K562 (cell line): Measurements from ENCODE around the gene RNF2. TPM values are rescaled to one million over a fixed set of nuclear protein-coding genes. Genes with fewer than 3 reads are reported as not detected.

Source experiments
- ATAC-seq: fragments of 200-7000 bp; cut with Tn5 transposase; 3 replicates; pipeline ENCODE4 v1.9.1; 2020; ENCODE audit warnings: moderate library complexity
- BruUV-seq: library from RNA; stranded (reverse); fragments of 400-500 nt; replicated peaks from 2 replicates; lab custom pipeline; 2021; lab: Mats Ljungman, UMichigan
- CTCF ChIA-PET: fragments of 300-600 bp; formaldehyde crosslinking; extraction: SDS; loops from one replicate; lab custom pipeline; 2021; ENCODE audit warnings: low intra/inter-chr PET ratio; lab: Yijun Ruan, JAX
- POLR2A ChIA-PET: fragments of 300-600, 350-650 bp; sonication (Branson Sonifier 250); formaldehyde crosslinking; extraction: SDS; loops from one replicate; lab custom pipeline; 2021; ENCODE audit warnings: antibody characterized with exemption, inconsistent platforms; lab: Yijun Ruan, JAX
- DNase-seq, 4 experiments: peaks; one replicate each; pipeline versions ENCODE4 v3.0.0 to v3.0.0-alpha.2; 2011 to 2018; ENCODE audit warnings: low spot score in 3 of 4, mixed read lengths in 3 of 4; ENCODE audit errors: extremely low read depth in 1 of 4
- FAIRE-seq: peaks from 2 replicates; lab custom pipeline; 2011; peaks lifted over from hg19 to GRCh38; lab: Jason Lieb, UNC
- H2AFZ ChIP-seq: 2 replicates; pipeline ENCODE4 v1.6.0; 2011; ENCODE audit warnings: low read depth, low read length, control low read depth, inconsistent platforms
- H3K27ac ChIP-seq: fragments of 200-600 bp; 3 replicates; pipeline ENCODE4 v1.8.0; 2011; ENCODE audit warnings: low read depth, mild to moderate bottlenecking, control low read depth, inconsistent platforms, low read length, moderate library complexity, mixed read lengths; ENCODE audit errors: extremely low read depth
- H3K27me3 ChIP-seq, 2 experiments: fragments of 300-600 bp in 1 of 2; 2 replicates in 1 of 2; 3 replicates in 1 of 2; pipeline versions ENCODE4 v1.6.0 to v1.8.0; 2011; ENCODE audit warnings: inconsistent platforms in 2 of 2, low read length in 2 of 2, mild to moderate bottlenecking in 1 of 2, mixed read lengths in 1 of 2, moderate library complexity in 1 of 2; ENCODE audit not compliant: control insufficient read depth in 2 of 2, insufficient read depth in 2 of 2
- H3K36me3 ChIP-seq: fragments of 300-600 bp; 3 replicates; pipeline ENCODE4 v1.8.0; 2011; ENCODE audit warnings: mild to moderate bottlenecking, low read length, inconsistent platforms; ENCODE audit not compliant: control insufficient read depth, insufficient read depth
- H3K4me1 ChIP-seq, 2 experiments: fragments of 200-600 bp in 1 of 2; replicated peaks in 1 of 2; 2 replicates in 1 of 2; 3 replicates in 1 of 2; pipeline versions ENCODE4 v1.5.1 to v1.8.0; 2011; ENCODE audit warnings: inconsistent platforms in 2 of 2, low read length in 2 of 2, mild to moderate bottlenecking in 1 of 2, mixed read lengths in 1 of 2, moderate library complexity in 1 of 2; ENCODE audit not compliant: control insufficient read depth in 2 of 2, insufficient read depth in 2 of 2
- H3K4me2 ChIP-seq: 2 replicates; pipeline ENCODE4 v1.6.1; 2011; ENCODE audit warnings: low read length, control low read depth, inconsistent platforms, mixed read lengths; ENCODE audit not compliant: insufficient read depth
- H3K4me3 ChIP-seq: fragments of 200-600 bp; sonication (generic), shearing (Covaris generic); 2 replicates; pipeline ENCODE4 v1.5.1; 2016; ENCODE audit warnings: control low read depth, inconsistent platforms
- H3K79me2 ChIP-seq: fragments of 200-600 bp; 3 replicates; pipeline ENCODE4 v1.8.0; 2011; ENCODE audit warnings: low read length, inconsistent platforms; ENCODE audit not compliant: control insufficient read depth, insufficient read depth
- H3K9ac ChIP-seq, 2 experiments: 2 replicates each; pipeline versions ENCODE4 v1.6.0 to v1.6.1; 2011; ENCODE audit warnings: low read depth in 2 of 2, low read length in 2 of 2, control low read depth in 1 of 2, inconsistent platforms in 1 of 2, mild to moderate bottlenecking in 1 of 2, mixed read lengths in 1 of 2; ENCODE audit not compliant: insufficient read depth in 1 of 2
- H3K9me1 ChIP-seq: one replicate; pipeline ENCODE4 v1.6.0; 2011; ENCODE audit warnings: inconsistent platforms, mild to moderate bottlenecking, low read length, moderate library complexity; ENCODE audit not compliant: control insufficient read depth, insufficient read depth
- H3K9me3 ChIP-seq: replicated peaks from 2 replicates; pipeline ENCODE4 v1.5.1; 2011; ENCODE audit warnings: low read depth, low read length, inconsistent platforms; ENCODE audit not compliant: control insufficient read depth, insufficient read depth
- H4K20me1 ChIP-seq: replicated peaks from 2 replicates; pipeline ENCODE4 v1.6.1; 2011; ENCODE audit warnings: low read length, inconsistent platforms, mixed read lengths; ENCODE audit not compliant: control insufficient read depth, insufficient read depth
- IRF2 ChIP-seq: sonication (generic); formaldehyde crosslinking; IDR thresholded peaks from 2 replicates; pipeline ENCODE4 v1.8.1; 2022; ENCODE audit warnings: mild to moderate bottlenecking, missing genetic modification reagents
- PRDM10 ChIP-seq: fragments of 450-650 bp; IDR thresholded peaks from 2 replicates; pipeline ENCODE4 v1.6.1; 2018; ENCODE audit not compliant: partially characterized antibody
- U2AF1 ChIP-seq: fragments of 200-400 bp; formaldehyde crosslinking; optimal IDR thresholded peaks from 2 replicates; pipeline ENCODE3; 2017; ENCODE audit warnings: mild to moderate bottlenecking, low read depth, low read length, moderate library complexity
- WGBS: fragments of 100-300 bp; shearing (Covaris generic); methylation state at CpG from one replicate; pipeline ENCODE4 v1.1.6; 2016; ENCODE audit warnings: low coverage, mixed read lengths; ENCODE audit not compliant: insufficient coverage; ENCODE audit errors: missing lambda C conversion rate; 5-methylcytosine and 5-hydroxymethylcytosine counted together
- in situ Hi-C: fragments of 300-500 bp; cut with MboI; formaldehyde crosslinking; loops from 4 replicates; pipeline ENCODE4 v1.15.0; 2018; ENCODE audit warnings: inconsistent platforms, mixed read lengths
- intact Hi-C: fragments of 100-400 bp; cut with micrococcal nuclease; formaldehyde crosslinking; loops from 2 replicates; pipeline ENCODE4 v1.14.2; 2022
- polyA plus RNA-seq, 8 experiments: library from polyadenylated mRNA; depleted of rRNA in 4 of 8; stranded (reverse) in 5 of 8; unstranded in 3 of 8; fragments of >200 nt; fragmentation: Nextera tagmentation in 2 of 8; fragmentation: Illumina TruSeq in 1 of 8; extraction: Ambion mirVana in 2 of 8; extraction: Trizol in 1 of 8; gene quantifications; 2 replicates each; pipeline versions ENCODE4 v1.2.1 to v1.2.3, GENCODE V29; 2011 to 2014; ENCODE audit warnings: inconsistent platforms in 1 of 8, missing spikeins in 1 of 8
- total RNA-seq, 7 experiments: library from RNA; depleted of rRNA in 6 of 7; stranded (reverse); fragments of >200 nt in 6 of 7; fragmentation: Illumina TruSeq in 2 of 7; extraction: Trizol in 2 of 7; gene quantifications; 2 replicates each; pipeline versions ENCODE4 v1.2.1 to v1.2.3, GENCODE V29; 2011 to 2021; ENCODE audit warnings: low replicate concordance in 1 of 7

Gene RNF2
- total and polyA plus RNA-seq, 9 of the 15 experiments (the other 6 are each of a cell fraction or from before 2014, with no cell fraction given): 7.1 to 66.5 (median 32.9) TPM

- no peak overlapping the region for H2AFZ ChIP-seq
- FAIRE-seq (no peak), ATAC-seq (peak; percentile 42; the same call in 1 of the 3 replicates), DNase-seq (no peak)
- 66% methylated on average over 2 of the region's 2 CpGs for WGBS
- intact Hi-C loops (no loop called here), in situ Hi-C loops (no loop called here)
- ChIA-PET CTCF (no interaction called here), POLR2A (interaction anchor here (0.7 to 1.8 kb wide), 3 partner anchors 12 to 1028 kb away, joined by 3 to 4 read pairs (median 3); no protein-coding TSS in a partner anchor)
- peaks cover 0 to 4% of the 10 kb centered on the region in 2 experiments; a peak in 2 of 5 replicates for H3K4me1 ChIP-seq
- peaks cover 98% of the 10 kb centered on the region for H3K79me2 ChIP-seq
- no peak overlapping the region for H3K9ac ChIP-seq
- TF ChIP-seq U2AF1 (no peak), PRDM10 (peak; percentile 85), IRF2 (CRISPR knock-in tag) (no peak)
- H3K27ac ChIP-seq: no peak overlapping the region
- no peaks in the 10 kb centered on the region for H3K27me3 ChIP-seq
- H3K36me3 ChIP-seq: no peaks in the 10 kb centered on the region
- H3K4me2 ChIP-seq: no peak overlapping the region
- H3K4me3 ChIP-seq: no peak overlapping the region
- H3K9me1 ChIP-seq: no peaks in the 10 kb centered on the region
- no peaks in the 10 kb centered on the region for H4K20me1 ChIP-seq
- H3K9me3 ChIP-seq: no peaks in the 10 kb centered on the region
- no TSS peak for BruUV-seq
These were observed 14.7 kb downstream of the RNF2 start for GRCh38 chr1:185059950-185060571.
